Common myeloid progenitor, CD34-positive (primary cell): ENCODE measurements around the gene ARL8B. TPM values are rescaled to one million over a fixed set of nuclear protein-coding genes. Genes with fewer than 3 reads are reported as not detected.
"Not testable (repeated sequence)": the region's sequence is repeated elsewhere in the genome, so short reads cannot be mapped to it uniquely, and the experiment has no call there.

Source experiments
- CTCF ChIA-PET: fragments of 350-600 bp; sonication (Branson Sonifier 250); formaldehyde crosslinking; loops from one replicate; lab custom pipeline; 2021; ENCODE audit warnings: antibody characterized with exemption; lab: Charles Lee
- POLR2A ChIA-PET: fragments of 350-600 bp; sonication (Branson Sonifier 250); formaldehyde crosslinking; loops from one replicate; lab custom pipeline; 2021; ENCODE audit warnings: antibody characterized with exemption; lab: Charles Lee
- DNase-seq, 3 donors: peaks; one replicate each; pipeline versions ENCODE4 v3.0.0 to v3.0.0-alpha.2; 2013
- H3K27ac ChIP-seq, 2 experiments: 1 replicate in 1 of 2; 2 replicates in 1 of 2; pipeline ENCODE4 v1.7.0; 2013; ENCODE audit warnings: inconsistent platforms in 2 of 2, low read length in 2 of 2, mild to moderate bottlenecking in 2 of 2, low read depth in 1 of 2, moderate library complexity in 1 of 2; ENCODE audit not compliant: severe bottlenecking in 2 of 2, insufficient read depth in 1 of 2, poor library complexity in 1 of 2
- H3K27me3 ChIP-seq, 5 experiments: replicated peaks in 2 of 5; 1 replicate in 3 of 5; 2 replicates in 2 of 5; pipeline versions ENCODE4 v1.6.1 to v1.7.0; 2013; ENCODE audit warnings: low read length in 4 of 5, mild to moderate bottlenecking in 2 of 5, moderate library complexity in 2 of 5, inconsistent platforms in 1 of 5; ENCODE audit not compliant: insufficient read depth in 5 of 5, control insufficient read depth in 4 of 5
- H3K36me3 ChIP-seq, 4 experiments: 1 replicate in 2 of 4; 2 replicates in 2 of 4; pipeline versions ENCODE4 v1.6.1 to v1.7.0; 2013; ENCODE audit warnings: low read length in 3 of 4, control low read depth in 1 of 4, mild to moderate bottlenecking in 1 of 4; ENCODE audit not compliant: control insufficient read depth in 4 of 4, insufficient read depth in 4 of 4
- H3K4me1 ChIP-seq, 4 experiments: 1 replicate in 3 of 4; 2 replicates in 1 of 4; pipeline versions ENCODE4 v1.6.1 to v1.7.1; 2013; ENCODE audit warnings: low read length in 3 of 4, mild to moderate bottlenecking in 3 of 4, control low read depth in 1 of 4, inconsistent platforms in 1 of 4, moderate library complexity in 1 of 4; ENCODE audit not compliant: control insufficient read depth in 4 of 4, insufficient read depth in 4 of 4; ENCODE audit errors: control extremely low read depth in 1 of 4
- H3K4me3 ChIP-seq, 7 experiments: 1 replicate in 4 of 7; 2 replicates in 3 of 7; pipeline versions ENCODE4 v1.5.1 to v1.7.0; 2013; ENCODE audit warnings: mild to moderate bottlenecking in 7 of 7, low read length in 6 of 7, moderate library complexity in 6 of 7, inconsistent platforms in 2 of 7, low read depth in 2 of 7, control low read depth in 1 of 7; ENCODE audit not compliant: insufficient read depth in 4 of 7, control insufficient read depth in 1 of 7; ENCODE audit errors: extremely low read depth in 1 of 7
- H3K9me3 ChIP-seq, 5 experiments: 1 replicate in 4 of 5; 2 replicates in 1 of 5; pipeline versions ENCODE4 v1.6.1 to v1.7.1; 2013; ENCODE audit warnings: low read length in 4 of 5, mild to moderate bottlenecking in 2 of 5, inconsistent platforms in 1 of 5, low read depth in 1 of 5, moderate library complexity in 1 of 5; ENCODE audit not compliant: control insufficient read depth in 4 of 5, insufficient read depth in 2 of 5; ENCODE audit errors: control extremely low read depth in 1 of 5
- WGBS: methylation state at CpG from one replicate; pipeline ENCODE4 v1.1.5; 2013; ENCODE audit not compliant: insufficient coverage; 5-methylcytosine and 5-hydroxymethylcytosine counted together
- polyA plus RNA-seq: library from polyadenylated mRNA; unstranded; fragments of 120-200 nt; gene quantifications from one replicate; pipeline ENCODE4 v1.2.1, GENCODE V29; 2013

Gene ARL8B
- polyA plus RNA-seq, result 69.1 TPM

DNA sequence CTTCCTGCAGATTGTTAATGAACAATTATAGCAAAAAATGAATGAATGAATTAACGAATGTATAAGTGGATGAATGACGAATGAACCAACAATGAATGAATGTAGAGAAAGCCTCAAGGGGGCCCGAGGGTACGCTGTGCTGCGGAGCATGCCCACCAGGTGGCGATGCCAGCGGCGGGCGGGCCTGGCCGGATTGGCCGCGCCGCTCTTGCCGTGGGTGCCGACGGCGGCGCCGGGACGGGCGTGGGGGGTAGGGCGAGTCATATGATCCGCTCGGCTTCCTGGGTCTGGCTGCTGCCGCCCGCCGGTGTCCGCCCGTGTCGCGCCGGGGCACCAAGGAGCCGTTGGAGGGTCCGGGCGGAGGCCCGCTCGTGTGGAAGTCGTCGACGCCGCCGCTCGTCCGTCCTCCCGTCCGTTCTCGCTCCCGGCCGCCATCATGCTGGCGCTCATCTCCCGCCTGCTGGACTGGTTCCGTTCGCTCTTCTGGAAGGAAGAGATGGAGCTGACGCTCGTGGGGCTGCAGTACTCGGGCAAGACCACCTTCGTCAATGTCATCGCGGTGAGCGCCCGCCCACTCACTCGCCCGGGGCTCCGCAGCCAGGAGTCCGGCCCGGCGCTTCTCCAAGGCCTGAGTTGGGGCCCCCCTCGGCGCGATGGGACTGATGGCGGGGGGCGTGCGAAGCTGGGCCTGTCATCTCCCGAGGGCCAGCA lies at the start of gene ARL8B:
Gene ARL8B, plus strand, starts transcription at position 263 of the 711 bp plus-strand sequence. Its CDS starts 174 bp downstream, at position 437.
- DNase-seq, result peak; percentile 85 to 92 (median 91)
- peaks cover 0 to 7% (median 0%) of the 10 kb centered on the region in 4 experiments for H3K36me3 ChIP-seq
- H3K27me3 ChIP-seq, result no peaks in the 10 kb centered on the region
- POLR2A ChIA-PET, result interaction anchor here (0.6 to 1.2 kb wide), 2 partner anchors 27 to 64 kb away, joined by 3 read pairs; no protein-coding TSS in a partner anchor
- H3K27ac ChIP-seq, result peak within 1 kb of the TSS; percentile 86 to 94
- CTCF ChIA-PET, result interaction anchor here (0.6 to 5.5 kb wide), 10 partner anchors 11 to 94 kb away, joined by 3 to 42 read pairs (median 6); no protein-coding TSS in a partner anchor
- peak within 1 kb of the TSS; percentile 89 to 99 (median 95) for H3K4me3 ChIP-seq
- no peaks in the 10 kb centered on the region for H3K9me3 ChIP-seq
- WGBS, result 0% methylated on average over 69 of the region's 74 CpGs
- H3K4me1 ChIP-seq, result peaks cover 19 to 42% (median 32%) of the 10 kb centered on the region in 4 experiments

DNA sequence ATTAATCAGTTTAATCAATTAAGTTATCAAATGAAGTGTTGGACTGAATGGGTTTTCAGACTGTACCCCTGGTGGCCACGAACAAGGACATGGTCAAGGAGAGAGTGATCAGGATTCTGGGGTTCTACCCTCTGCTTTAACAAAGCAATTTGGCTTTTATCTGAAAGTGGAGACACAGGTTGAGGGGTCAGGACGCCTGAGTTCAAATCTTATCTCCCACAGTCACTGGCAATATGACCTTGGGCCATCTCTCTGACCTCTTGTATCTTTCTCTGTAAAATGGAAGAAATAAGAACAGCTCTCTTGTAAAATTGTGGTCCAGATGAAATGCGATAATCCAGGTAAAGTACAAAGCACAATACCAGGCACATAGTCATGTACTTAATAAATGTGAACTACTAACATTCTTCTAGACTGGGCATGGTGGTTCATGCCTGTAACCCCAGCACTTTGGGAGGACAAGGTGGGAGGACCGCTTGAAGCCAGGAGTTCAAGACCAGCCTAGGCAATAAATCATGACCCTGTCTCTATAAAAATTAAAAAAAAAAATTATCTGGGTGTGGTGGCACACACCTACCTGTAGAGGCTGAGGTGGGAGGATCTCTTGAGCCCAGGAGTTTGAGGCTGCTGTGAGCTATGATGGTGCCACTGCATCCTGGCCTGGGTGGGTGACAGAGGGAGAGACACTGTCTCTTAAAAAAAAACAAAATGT lies 48.6 kb upstream of the ARL8B start:
- H3K4me1 ChIP-seq, result no peaks in the 10 kb centered on the region
- H3K36me3 ChIP-seq, result no peaks in the 10 kb centered on the region
- H3K9me3 ChIP-seq, result no peaks in the 10 kb centered on the region
- 100% methylated on average over 1 of the region's 4 CpGs for WGBS
- no peak overlapping the region for H3K4me3 ChIP-seq
- H3K27ac ChIP-seq, result no peak overlapping the region
- no peak for DNase-seq
- H3K27me3 ChIP-seq, result no peaks in the 10 kb centered on the region
- ChIA-PET CTCF (interaction anchor here (2.2 kb wide), 1 partner anchor 13 kb away, joined by 8 read pairs; no protein-coding TSS in a partner anchor), POLR2A (no interaction called here)

DNA sequence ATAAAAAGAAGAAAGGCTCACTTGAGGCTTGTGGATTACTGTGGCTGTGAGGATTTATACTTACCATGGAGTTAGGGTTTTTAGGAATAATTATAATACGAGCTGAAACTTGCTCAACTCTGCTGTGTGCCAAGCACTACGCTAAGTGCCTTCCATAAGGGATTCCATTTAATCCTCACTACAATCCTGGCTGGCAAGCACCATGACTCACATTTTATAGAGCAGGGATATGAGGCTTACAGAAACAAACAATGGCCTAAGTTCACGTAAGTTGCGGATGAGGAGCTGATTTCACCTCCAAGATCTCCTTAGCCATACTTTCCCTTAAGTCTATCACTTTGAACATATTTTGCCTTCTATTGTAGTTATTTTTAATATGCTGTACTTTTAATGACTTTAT lies 43.9 kb upstream of the ARL8B start:
- Histone ChIP-seq H3K27me3 (no peaks in the 10 kb centered on the region), H3K4me3 (no peak overlapping the region), H3K4me1 (peaks cover 0 to 13% (median 1%) of the 10 kb centered on the region in 4 experiments), H3K27ac (no peak overlapping the region), H3K9me3 (no peaks in the 10 kb centered on the region), H3K36me3 (no peaks in the 10 kb centered on the region)
- no CpG with 5 or more reads among the region's 4 CpGs for WGBS
- ChIA-PET POLR2A (no interaction called here), CTCF (interaction anchor here (1.1 to 2.1 kb wide), 3 partner anchors 17 to 36 kb away, joined by 3 to 9 read pairs (median 5); no protein-coding TSS in a partner anchor)
- no peak for DNase-seq

DNA sequence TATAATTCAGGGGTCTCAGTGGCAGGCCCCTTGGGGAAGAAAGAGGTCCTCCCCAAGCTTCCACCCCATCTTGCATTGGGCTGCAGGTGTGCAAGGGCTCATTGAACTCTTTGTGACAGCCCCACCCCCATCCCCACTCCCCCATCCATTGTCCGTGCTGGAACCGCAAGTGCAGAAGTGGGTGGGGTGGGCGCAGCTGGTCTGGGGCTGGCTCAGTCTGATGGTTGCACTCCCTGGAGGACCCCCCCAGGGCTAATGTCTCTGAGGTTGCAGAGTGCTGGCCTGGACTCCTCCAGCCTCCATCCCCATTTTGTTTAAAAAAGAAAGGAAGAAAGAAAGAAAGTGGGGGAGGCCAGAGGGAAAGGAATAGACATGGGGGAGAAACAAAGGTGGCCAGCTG lies 42.3 kb upstream of the ARL8B start:
- Histone ChIP-seq H3K27ac (no peak overlapping the region), H3K27me3 (no peaks in the 10 kb centered on the region), H3K9me3 (no peaks in the 10 kb centered on the region), H3K4me3 (no peak overlapping the region), H3K4me1 (peaks cover 0 to 13% (median 1%) of the 10 kb centered on the region in 4 experiments), H3K36me3 (no peaks in the 10 kb centered on the region)
- DNase-seq, result no peak
- ChIA-PET POLR2A (interaction anchor here (0.6 kb wide), 1 partner anchor 21 kb away, joined by 4 read pairs; no protein-coding TSS in a partner anchor), CTCF (no interaction called here)
- WGBS, result 100% methylated on average over 1 of the region's 3 CpGs

DNA sequence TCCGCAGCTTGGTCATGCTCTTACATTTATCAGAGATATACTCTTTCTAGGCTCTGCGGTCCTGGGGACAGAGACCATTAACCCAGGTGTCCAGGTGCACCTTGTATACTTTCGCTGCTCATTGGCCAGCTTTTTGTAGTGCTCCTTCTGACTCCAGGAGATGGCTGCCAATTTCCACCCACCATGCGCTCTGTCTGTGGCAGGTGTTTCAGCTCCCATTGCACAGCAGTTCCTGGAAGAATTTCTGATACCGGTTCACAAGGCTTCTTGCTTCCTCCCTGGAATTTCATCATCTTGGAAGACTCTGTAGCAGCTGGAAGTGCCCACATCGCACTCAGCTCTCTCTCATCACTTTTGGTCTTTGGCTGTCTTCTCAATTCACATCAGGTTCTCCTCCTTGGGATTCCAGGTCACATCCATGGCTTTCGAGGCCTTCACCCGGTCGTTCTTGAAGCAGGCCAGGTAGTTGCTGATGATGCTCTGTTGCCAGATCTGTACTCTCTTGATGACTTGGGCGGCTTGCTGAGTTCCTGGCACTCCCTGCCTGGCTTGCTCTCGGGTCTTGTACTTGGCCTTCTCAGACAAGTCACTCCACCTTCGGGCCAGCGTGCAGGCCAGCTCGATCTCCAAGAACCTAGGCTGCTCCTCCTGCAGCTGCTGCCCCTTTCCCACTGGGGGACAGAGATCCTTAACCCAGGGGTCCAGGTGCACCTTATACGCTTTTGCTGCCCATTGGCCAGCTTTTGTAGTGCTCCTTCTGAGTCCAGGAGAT lies 41.1 kb upstream of the ARL8B start:
- Histone ChIP-seq H3K27ac (no peak overlapping the region), H3K27me3 (no peaks in the 10 kb centered on the region), H3K4me3 (no peak overlapping the region), H3K9me3 (no peaks in the 10 kb centered on the region), H3K4me1 (peaks cover 0 to 13% (median 1%) of the 10 kb centered on the region in 4 experiments), H3K36me3 (no peaks in the 10 kb centered on the region)
- ChIA-PET CTCF (interaction anchor here (1.1 to 1.4 kb wide), 2 partner anchors 15 to 28 kb away, joined by 3 read pairs; no protein-coding TSS in a partner anchor), POLR2A (interaction anchor here (0.6 kb wide), 1 partner anchor 735 kb away, joined by 3 read pairs; no protein-coding TSS in a partner anchor)
- DNase-seq, result no peak
- WGBS, result 98% methylated on average over 15 of the region's 15 CpGs

DNA sequence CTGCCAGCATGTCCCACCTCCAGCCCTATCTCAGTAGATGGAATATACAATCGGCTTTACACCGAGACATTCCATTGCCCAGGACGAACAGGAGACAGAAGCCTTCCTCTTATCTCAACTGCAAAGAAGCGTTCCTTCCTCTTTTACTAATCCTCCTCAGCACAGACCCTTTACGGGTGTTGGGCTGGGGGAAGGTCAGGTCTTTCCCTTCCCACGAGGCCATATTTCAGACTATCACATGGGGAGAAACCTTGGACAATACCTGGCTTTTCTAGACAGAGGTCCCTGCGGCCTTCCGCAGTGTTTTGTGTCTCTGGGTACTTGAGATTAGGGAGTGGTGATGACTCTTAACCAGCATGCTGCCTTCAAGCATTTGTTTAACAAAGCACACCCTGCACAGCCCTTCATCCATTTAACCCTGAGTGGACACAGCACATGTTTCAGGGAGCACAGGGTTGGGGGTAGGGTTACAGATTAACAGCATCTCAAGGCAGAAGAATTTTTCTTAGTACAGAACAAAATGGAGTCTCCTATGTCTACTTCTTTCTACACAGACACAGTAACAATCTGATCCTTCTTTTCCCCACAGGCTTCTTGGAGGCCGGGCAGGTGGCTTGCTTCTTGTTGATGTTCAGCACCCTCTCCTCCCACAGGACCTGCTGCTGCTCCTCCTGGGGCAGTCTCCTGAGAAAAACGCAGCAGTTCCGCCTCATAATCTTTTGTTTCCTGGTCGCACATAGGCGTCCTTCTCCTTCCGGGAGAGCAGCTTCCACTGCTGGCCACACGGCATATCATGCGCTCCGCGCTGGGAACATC lies 39.9 kb upstream of the ARL8B start:
- H3K4me3 ChIP-seq, H3K27me3 ChIP-seq, H3K9me3 ChIP-seq, H3K36me3 ChIP-seq, POLR2A ChIA-PET: not testable (repeated sequence)
- CTCF ChIA-PET, result interaction anchor here (1.5 kb wide), 1 partner anchor 12 kb away, joined by 3 read pairs; no protein-coding TSS in a partner anchor
- Histone ChIP-seq H3K4me1 (peaks cover 0 to 13% (median 1%) of the 10 kb centered on the region in 4 experiments), H3K27ac (peak overlapping the region in 1 of 2 experiments; percentile 36)
- DNase-seq, result peak in 2 of 3 donors; percentile 20 to 35
- 98% methylated on average over 10 of the region's 18 CpGs for WGBS
